ENCODE results near the gene GOLPH3L.
"Not testable (repeated sequence)": the region's sequence is repeated elsewhere in the genome, so short reads cannot be mapped to it uniquely, and the experiment has no call there.

GOLPH3L gene

GRCh38 chr1:150613061-150613920 is 83.7 kb downstream of the GOLPH3L start:
- peak; percentile 65 to 66 for DNase-seq

DNA sequence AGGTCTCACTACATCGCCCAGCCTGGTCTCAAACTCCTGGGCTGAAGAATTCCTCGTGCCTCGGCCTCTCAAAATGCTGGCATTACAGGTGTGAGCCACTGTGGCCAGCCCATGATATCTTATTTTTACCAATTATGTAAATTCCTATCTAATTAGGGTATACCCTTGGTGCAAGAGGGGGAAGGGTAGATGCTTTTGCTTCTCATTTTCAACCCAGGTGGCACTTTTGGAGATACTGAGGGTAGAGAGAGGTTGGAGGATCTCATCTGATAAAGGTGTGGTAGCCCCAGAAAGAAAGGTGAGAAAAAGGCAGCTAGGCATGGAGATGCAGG is 85.0 kb downstream of the GOLPH3L start:
- DNase-seq: no peak

- DNase-seq: no peak
Measured at GRCh38 chr1:150610576-150610975, 86.4 kb downstream of the GOLPH3L start.

DNA sequence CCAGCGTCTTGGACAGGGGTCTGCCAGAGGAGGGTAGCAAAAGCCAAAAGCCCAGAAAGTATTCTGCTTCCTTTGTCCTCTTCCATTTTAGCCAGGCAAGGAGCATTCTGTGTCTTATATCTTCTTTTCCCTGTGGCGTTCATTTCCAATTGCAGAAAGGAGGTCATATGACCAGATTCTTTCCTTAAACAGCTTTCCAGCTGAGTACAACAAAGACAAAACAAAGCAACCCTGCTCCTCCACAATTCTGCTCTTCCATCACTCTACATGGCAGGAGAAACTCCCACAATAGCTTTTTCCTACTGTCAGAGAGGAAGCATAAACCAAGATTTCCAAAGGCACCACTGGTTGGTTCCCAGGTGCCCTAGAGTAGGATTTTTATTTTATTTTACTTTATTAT is 87.2 kb downstream of the GOLPH3L start:
- DNase-seq: no peak

DNA sequence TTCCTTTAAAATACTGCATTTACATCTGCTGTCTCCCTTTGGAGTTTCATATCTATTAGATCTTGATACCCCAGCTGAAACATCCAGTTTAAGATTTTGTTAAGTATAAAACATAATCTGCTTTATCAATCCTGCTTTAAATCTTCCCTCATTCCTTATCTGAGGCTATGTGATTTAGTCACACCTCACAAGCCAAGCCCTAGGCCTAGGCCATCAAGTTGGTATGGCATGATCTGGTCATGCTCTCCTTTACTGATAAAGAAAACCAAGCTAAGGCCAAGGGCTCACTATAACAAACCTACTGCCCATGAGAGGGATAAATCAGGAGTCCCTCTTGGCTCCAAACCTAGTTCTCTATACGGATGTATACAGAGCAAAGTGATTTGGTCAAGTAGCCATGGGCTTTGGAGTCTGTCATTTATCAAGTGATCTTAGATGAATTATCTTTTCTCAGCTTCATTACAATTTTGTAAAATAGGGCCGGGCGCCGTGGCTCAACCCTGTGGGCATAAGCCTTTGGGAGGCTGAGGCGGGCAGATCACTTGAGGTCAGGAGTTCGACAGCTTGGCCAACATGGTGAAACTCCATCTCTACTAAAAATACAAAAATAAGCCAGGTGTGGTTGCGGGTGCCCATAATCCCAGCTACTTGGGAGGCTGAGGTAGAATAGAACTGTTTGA is 90.4 kb downstream of the GOLPH3L start:
- no peak for DNase-seq

GRCh38 chr1:150605451-150605731 is 91.6 kb downstream of the GOLPH3L start:
- not testable (repeated sequence) for DNase-seq

DNA sequence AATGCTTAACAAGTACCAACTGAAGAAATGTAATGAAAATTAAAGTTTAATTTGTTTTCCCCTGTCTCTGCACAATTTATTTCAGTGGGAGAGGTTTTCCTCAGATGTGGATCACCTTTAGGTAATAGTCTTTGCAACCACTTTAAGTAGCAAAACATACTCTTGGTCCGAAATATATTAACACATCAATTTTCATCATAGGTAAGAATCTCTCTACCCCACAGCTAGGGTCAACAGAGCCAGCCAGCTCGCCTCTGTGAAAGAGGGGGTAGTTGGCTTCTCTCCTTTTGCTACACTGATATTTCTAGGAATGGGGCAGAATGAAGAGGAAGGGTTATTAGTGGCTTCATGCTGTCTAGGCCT is 92.7 kb downstream of the GOLPH3L start:
- no peak for DNase-seq

GRCh38 chr1:150603711-150604110 is 93.2 kb downstream of the GOLPH3L start:
- DNase-seq: no peak

DNA sequence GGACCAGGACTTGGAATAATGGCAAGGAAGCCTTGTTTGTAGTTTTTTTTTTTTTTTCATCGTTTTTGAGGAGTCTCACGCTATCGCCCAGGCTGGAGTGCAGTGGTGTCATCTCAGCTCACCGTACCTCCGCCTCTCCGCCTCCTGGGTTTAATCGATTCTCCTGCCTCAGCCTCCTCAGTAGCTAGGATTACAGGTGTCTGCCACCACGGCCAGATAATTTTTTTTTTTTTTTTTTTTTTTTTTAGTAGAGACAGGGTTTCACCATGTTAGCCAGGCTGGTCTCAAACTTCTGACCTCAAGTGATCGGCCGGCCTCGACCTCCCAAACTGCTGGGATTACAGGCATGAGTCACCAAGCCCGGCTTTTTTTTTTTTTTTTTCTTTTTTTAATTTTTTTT is 94.6 kb downstream of the GOLPH3L start:
- not testable (repeated sequence) for DNase-seq

DNA sequence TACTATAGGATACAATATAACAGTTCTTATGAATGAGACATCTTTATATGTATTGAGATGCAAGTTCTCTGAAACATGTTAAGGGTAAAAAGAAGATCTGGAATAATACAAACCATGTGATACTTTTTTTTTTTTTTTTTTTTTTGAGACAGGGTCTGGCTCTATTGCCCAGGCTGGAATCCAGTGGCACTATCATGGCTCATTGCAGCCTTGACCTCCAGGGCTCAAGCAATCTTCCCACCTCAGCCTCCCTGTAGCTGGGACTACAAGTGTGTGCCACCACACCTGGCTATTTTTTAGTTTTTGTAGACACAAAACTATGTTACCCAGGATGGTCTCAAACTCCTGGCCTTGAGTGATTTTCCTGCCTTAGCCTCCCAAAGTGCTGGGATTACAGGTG is 95.4 kb downstream of the GOLPH3L start:
- no peak for DNase-seq

DNA sequence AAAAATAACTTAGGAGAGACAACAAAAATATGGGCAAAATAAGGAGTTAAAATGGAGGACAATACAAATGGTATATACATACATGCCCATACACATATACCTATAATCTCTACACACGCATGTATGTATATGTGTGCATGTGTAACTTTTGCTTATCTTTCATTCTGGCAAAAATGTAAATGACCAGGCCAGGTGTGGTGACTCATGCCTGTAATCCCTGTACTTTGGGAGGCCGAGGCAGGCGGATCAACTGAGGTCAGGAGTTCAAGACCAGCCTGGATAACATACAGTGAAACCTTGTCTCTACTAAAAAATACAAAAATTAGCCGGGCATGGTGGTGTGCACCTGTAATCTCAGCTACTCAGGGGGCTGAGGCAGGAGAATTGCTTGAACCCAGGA is 98.6 kb downstream of the GOLPH3L start:
- DNase-seq: not testable (repeated sequence)

DNA sequence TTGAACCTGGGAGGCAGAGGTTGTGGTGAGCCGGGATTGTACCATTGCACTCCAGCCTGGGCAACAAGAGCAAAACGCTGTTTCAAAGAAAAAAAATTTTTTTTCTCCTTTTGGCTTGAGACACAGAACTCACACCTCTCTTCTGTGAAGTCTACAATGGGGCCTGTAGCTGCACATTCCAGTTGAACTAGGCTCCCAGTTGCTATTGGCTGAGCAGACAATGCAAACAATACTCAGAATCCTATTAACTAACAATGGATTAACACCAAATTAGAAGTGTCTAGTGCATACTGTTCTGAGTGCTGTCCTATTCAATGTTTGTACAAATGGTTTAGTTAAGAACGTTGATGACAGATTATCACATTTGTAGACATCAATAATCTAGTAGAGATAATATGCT is 100.0 kb downstream of the GOLPH3L start:
- no peak for DNase-seq
